ENCODE results near the gene CORO6. TPM values are rescaled to one million over a fixed set of nuclear protein-coding genes. Genes with fewer than 3 reads are reported as not detected.
"Not testable (repeated sequence)": the region's sequence is repeated elsewhere in the genome, so short reads cannot be mapped to it uniquely, and the experiment has no call there.

CORO6 gene
- 2.0 and 3.1 TPM in 2 replicates for total RNA-seq

- intact Hi-C loops (cut with micrococcal nuclease) = no loop called here
Observed at GRCh38 chr17:29622337-29623282, at the start of gene CORO6. TSS of gene CORO6 (minus strand) at chr17:29622912. CDS start at chr17:29621421, 1,491 bp downstream.

DNA sequence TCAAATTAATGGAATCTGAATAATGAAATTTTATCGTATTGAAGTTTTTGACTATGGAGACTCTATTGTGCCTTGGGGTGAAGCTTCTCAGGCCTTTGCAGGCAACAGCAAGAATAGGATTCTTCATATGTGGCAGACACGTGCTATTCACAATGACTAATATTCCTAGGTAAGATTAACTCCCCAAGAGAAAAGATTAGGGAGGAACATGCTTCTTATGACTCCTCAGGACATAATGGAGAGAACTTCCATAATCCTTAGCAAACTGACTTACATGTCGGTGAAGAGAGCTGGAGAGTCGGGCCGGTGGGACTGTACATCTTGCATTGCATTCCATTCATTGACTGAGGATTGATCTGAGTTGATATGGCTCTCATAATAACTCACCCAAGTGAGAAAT, 48.9 kb upstream of the CORO6 start:
- intact Hi-C loops (cut with micrococcal nuclease) = no loop called here

- intact Hi-C loops (cut with micrococcal nuclease) = no loop called here
Observed at GRCh38 chr17:29669266-29669665, 46.6 kb upstream of the CORO6 start.

DNA sequence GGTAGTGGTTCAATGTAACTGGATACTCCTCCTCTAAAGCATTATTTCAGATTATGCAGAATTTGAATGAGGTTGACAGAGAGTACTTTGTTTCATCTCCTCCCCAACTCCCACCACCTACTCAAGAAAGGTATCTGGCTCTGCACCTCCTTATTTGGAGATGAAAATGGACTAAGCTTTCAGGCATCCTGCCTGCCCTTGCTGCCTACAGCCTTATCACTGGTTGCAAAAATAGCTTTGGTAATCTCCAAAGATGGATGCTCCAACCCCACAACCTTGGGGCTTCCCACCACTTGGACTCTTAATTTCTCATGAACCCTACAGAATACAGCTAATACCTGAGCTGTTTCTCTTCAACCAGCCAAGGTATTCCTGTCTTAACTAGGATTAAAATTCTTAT, 45.3 kb upstream of the CORO6 start:
- intact Hi-C loops (cut with micrococcal nuclease) = no loop called here

DNA sequence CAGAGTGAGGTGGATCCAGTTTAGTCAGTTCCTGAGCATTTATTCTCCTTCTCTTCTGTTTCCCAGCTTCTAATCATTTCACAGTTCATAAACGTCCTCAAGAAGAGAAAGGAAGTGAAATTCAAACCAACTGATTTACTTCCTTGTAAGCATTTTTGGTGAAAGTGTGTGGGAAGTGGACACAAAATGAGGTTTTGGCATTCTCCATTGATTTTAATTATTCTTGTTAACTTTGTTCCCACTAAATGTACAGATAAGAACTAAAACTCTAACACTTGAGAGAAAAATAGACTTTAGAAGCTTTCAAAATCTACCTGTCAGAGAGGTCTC, 42.7 kb upstream of the CORO6 start:
- intact Hi-C loops (cut with micrococcal nuclease) = no loop called here

DNA sequence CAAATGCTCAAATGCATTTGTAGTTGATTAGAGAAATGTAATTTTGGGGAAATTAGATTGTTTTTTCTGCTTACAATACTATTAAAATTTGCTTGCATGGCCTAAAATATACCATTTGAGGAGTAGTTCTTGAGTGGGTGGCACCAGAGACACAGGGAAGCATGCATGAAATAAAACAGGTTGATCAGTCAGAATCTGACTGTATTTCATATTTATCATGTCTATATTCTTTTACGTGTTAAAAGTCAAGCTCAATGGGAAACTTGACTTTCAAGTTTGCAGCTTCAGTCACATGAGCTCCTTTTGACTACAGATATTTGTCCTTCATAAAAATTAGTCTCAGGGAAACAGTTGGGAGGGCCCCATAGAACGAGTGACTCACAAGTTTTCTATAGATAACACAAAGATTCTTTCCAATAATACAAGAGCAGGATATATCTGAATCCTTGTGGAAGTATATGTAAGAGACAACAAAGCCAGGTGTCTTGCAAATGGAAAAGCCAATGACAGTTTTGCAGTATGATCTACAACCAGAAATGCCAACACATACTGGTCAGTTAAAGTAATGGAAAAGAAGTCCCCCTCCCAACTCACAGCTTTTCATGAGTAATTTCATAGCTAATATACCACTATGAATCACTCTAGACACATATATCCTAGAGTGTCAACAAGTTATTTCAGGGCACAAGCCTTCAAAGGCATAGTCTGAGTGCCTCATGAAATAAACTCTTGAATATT, 42.2 kb upstream of the CORO6 start:
- intact Hi-C loops (cut with micrococcal nuclease) = no loop called here

DNA sequence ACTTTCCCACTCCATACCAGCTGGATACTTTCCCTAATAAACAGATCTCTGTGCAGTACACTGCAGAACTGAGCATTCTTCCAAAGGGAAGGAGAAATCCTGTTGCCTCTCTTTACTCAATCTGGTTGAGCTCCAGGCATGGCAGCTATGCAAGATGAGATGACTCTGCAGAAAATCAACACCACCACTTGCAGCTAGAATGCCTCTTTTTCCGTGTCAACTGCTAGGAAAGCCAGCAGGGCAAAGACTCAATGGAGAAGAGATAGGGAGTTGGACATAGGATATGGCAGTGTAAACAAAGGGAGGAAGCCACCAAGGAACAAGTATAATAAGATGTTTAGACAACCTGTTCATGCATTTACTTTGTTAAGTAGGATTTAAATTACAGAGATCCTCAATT, 40.4 kb upstream of the CORO6 start:
- intact Hi-C loops (cut with micrococcal nuclease) = no loop called here

GRCh38 chr17:29661213-29661612, 38.5 kb upstream of the CORO6 start:
- intact Hi-C loops (cut with micrococcal nuclease) = no loop called here

DNA sequence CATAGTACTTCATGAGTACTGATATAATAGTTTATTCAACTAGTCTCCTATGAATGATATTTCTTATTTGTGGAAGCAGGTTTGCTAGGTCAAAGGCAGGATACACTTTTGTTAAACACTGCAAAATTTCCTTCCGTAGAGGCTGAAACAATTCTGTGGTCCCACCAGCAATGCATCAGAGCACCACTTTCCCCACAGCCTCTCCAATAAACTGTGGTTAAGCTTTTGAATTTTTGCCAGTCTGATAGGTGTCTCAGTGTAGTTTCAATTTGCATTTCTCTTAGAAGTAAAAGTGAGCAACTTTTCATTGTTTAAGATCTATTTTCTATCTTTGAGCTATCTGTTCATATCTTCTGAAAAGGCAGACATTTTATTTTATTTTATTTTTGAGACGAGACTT, 36.4 kb upstream of the CORO6 start:
- intact Hi-C loops (cut with micrococcal nuclease) = no loop called here

GRCh38 chr17:29655323-29655722, 32.6 kb upstream of the CORO6 start:
- intact Hi-C loops (cut with micrococcal nuclease) = no loop called here

GRCh38 chr17:29653995-29654714, 31.4 kb upstream of the CORO6 start:
- intact Hi-C loops (cut with micrococcal nuclease) = no loop called here

DNA sequence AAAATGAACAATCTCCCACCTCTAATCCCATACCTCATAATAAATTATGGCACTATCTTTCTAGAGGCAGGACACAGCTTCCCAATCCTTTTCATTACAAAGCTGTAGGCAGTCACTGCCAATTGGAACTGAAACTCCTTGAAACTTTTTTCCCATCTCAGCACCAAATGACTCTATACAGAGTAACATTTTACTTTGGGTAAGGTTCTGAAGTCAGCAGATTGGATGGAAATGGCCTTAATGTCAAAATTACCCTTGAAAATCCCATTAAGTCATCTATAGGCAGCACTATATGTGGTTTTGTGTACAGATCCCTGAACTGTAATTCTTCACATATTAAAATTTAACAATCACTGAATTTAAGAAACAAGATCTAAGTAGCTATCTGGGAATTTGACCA, 30.3 kb upstream of the CORO6 start:
- intact Hi-C loops (cut with micrococcal nuclease) = no loop called here

GRCh38 chr17:29651913-29652312, 29.2 kb upstream of the CORO6 start:
- intact Hi-C loops (cut with micrococcal nuclease) = not testable (repeated sequence)

GRCh38 chr17:29650396-29650795, 27.7 kb upstream of the CORO6 start:
- intact Hi-C loops (cut with micrococcal nuclease) = no loop called here

- intact Hi-C loops (cut with micrococcal nuclease) = no loop called here
Observed at GRCh38 chr17:29649359-29649758, 26.6 kb upstream of the CORO6 start.

DNA sequence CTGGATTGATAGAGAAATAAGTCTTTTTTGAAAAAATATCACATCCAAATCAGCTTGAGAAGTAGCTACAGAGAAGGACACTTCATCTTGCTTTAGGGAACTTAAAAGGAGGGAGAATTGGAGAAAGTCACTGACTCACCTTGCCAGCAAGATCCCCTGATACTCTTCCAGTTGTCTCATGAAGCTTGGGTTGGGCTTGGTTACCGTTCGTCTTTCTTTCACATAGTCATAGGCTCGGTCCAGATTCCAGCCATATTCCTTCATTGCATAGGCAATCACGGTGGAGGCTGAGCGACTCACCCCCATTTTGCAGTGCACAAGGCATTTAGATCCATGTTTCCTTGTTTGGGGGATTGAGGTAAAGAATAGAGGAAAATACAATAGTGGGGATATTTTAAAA, 25.3 kb upstream of the CORO6 start:
- intact Hi-C loops (cut with micrococcal nuclease) = no loop called here

- intact Hi-C loops (cut with micrococcal nuclease) = no loop called here
Observed at GRCh38 chr17:29645515-29646051, 22.9 kb upstream of the CORO6 start.

GRCh38 chr17:29643817-29644160, 21.1 kb upstream of the CORO6 start:
- intact Hi-C loops (cut with micrococcal nuclease) = no loop called here

GRCh38 chr17:29642171-29642611, 19.5 kb upstream of the CORO6 start:
- intact Hi-C loops (cut with micrococcal nuclease) = no loop called here

DNA sequence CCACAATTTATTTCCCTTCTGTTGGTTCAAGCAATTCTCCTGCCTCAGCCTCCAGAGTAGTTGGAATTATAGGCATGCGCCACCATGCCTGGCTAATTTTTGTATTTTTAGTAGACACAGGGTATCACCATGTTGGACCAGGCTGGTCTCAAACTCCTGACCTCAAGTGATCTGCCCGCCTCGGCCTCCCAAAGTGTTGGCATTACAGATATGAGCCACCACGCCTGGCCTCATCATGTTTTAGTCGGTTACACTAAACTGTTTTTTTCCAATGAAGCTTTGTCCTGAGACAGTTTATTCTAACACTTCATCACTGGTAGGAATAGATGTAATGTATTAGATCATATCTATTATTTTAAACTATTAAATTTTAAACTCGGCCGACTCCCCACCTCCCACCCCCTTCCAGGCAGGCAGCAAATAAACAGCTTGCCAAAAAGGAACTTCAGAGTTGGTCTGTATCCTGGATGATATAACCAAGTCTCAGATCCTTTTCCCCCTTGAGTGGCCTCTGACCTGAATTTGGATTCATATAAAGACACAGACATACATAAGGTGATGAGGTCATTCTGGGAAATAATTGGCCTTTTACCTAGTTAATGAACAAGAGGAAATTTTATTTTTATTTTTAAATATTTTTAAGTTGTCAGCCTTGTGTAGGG, 18.4 kb upstream of the CORO6 start:
- intact Hi-C loops (cut with micrococcal nuclease) = no loop called here

- intact Hi-C loops (cut with micrococcal nuclease) = no loop called here
Observed at GRCh38 chr17:29640413-29640812, 17.7 kb upstream of the CORO6 start.

Data from T-helper 2 cell treated with Interferon-gamma antibody and Interleukin-4, amounts not matched to agents 100 ng/mL and 5 ng/mL, for 36 hours (primary cell).